ENCODE data around the gene RASSF1. TPM values are rescaled to one million over a fixed set of nuclear protein-coding genes. Genes with fewer than 3 reads are reported as not detected.
A peak's percentile ranks its signal among the peaks of the same experiment; 100 is the strongest.

The RASSF1 gene
- polyA plus RNA-seq, 2 of the 4 experiments (the other 2 are of a cell fraction): 14.4 to 15.4 TPM

- 93% methylated on average over 18 of the region's 31 CpGs for WGBS (ENCODE audit: missing lambda C conversion rate)
- DNase-seq (ENCODE audit: low read depth in 1 of 2, low spot score in 1 of 2) (no peak), FAIRE-seq (no peak), ATAC-seq (no peak)
- peak within 1 kb of the TSS; percentile 98 for H3K4me2 ChIP-seq
- no peaks in the 10 kb centered on the region for H3K9me3 ChIP-seq
- TF ChIP-seq HDAC2 (IDR thresholded peaks at IDR 0.05) (no peak), BHLHE40 (IDR thresholded peaks at IDR 0.05; ENCODE audit: low read depth, low read length) (no peak), TFCP2L1 (CRISPR knock-in tag; IDR thresholded peaks at IDR 0.05) (no peak), CHD4 (IDR thresholded peaks at IDR 0.05; ENCODE audit: borderline replicate concordance) (no peak), FOXS1 (CRISPR knock-in tag; IDR thresholded peaks at IDR 0.05) (no peak), POLR2A (IDR thresholded peaks at IDR 0.05; ENCODE audit: low read length) (no peak), HOXB5 (CRISPR knock-in tag; IDR thresholded peaks at IDR 0.05) (no peak), ATOH8 (CRISPR knock-in tag; IDR thresholded peaks at IDR 0.05; ENCODE audit: low read depth) (no peak), SREBF2 (IDR thresholded peaks at IDR 0.05) (no peak), ZSCAN20 (CRISPR knock-in tag; IDR thresholded peaks at IDR 0.05) (no peak), ELK1 (IDR thresholded peaks at IDR 0.05; ENCODE audit: low read depth, low read length) (no peak)
- H3K4me1 ChIP-seq: peaks cover 27% of the 10 kb centered on the region
- ChIA-PET CTCF (interaction anchor here (1.1 to 5.1 kb wide), 5 partner anchors 12 to 96 kb away, joined by 3 to 56 read pairs (median 12); partner anchors contain the start of genes HYAL3 and NAA80), POLR2A (no interaction called here)
- peak within 1 kb of the TSS; percentile 99 to 100 for H3K27ac ChIP-seq
- peak within 1 kb of the TSS; percentile 65 for H3K4me3 ChIP-seq
These were observed 18.1 kb downstream of the RASSF1 start, which contains the start of gene HYAL2 for GRCh38 chr3:50322386-50323091. TSS of gene HYAL2 (minus strand) at chr3:50322745. CDS start at chr3:50320489, 2,256 bp downstream.

GRCh38 chr3:50322115-50322385 lies 18.6 kb downstream of the RASSF1 start:
- peak overlapping the region; percentile 99 to 100; a peak in 5 of 6 replicates for H3K27ac ChIP-seq
- WGBS (ENCODE audit: missing lambda C conversion rate): 76% methylated on average over 7 of the region's 14 CpGs
- no peak for FAIRE-seq

More at GRCh38 chr3:50322115-50322385, 18.6 kb downstream of the RASSF1 start:
- ChIA-PET CTCF (interaction anchor here (1.0 to 5.1 kb wide), 6 partner anchors 13 to 33 kb away, joined by 3 to 56 read pairs (median 4); partner anchors contain the start of genes HYAL3 and NAA80), POLR2A (no interaction called here)
- peak overlapping the region; percentile 98 for H3K4me2 ChIP-seq
- TF ChIP-seq HEYL (CRISPR knock-in tag; IDR thresholded peaks at IDR 0.05) (no peak), HOXA7 (CRISPR knock-in tag; IDR thresholded peaks at IDR 0.05) (no peak), EHMT2 (IDR thresholded peaks at IDR 0.05; ENCODE audit: low read depth) (no peak), ZC3H11A (IDR thresholded peaks at IDR 0.05) (no peak), E2F6 (IDR thresholded peaks at IDR 0.05; ENCODE audit: borderline replicate concordance, low read depth) (no peak), KDM5A (IDR thresholded peaks at IDR 0.05) (no peak), RAD21 (conservative IDR thresholded peaks at IDR 0.05 in 1 of 2, IDR thresholded peaks at IDR 0.05 in 1 of 2) (no peak), EP300 (IDR thresholded peaks at IDR 0.05) (no peak), ZFP36 (IDR thresholded peaks at IDR 0.05; ENCODE audit: borderline replicate concordance, partially characterized antibody) (no peak), RFX5 (IDR thresholded peaks at IDR 0.05) (no peak), NFE2L2 (conservative IDR thresholded peaks at IDR 0.05; ENCODE audit: low read length) (no peak), KDM1A (IDR thresholded peaks at IDR 0.05; ENCODE audit: low read depth) (no peak), EHF (CRISPR knock-in tag; IDR thresholded peaks at IDR 0.05) (no peak), CHD2 (IDR thresholded peaks at IDR 0.05; ENCODE audit: low read length, partially characterized antibody) (no peak), HES2 (IDR thresholded peaks at IDR 0.05) (no peak), HOXB5 (CRISPR knock-in tag; IDR thresholded peaks at IDR 0.05) (no peak)
- ATAC-seq: no peak
- no peaks in the 10 kb centered on the region for H3K9me3 ChIP-seq
- peak overlapping the region; percentile 65 for H3K4me3 ChIP-seq
- peaks cover 30% of the 10 kb centered on the region for H3K4me1 ChIP-seq
- no peak for DNase-seq (ENCODE audit: low read depth in 1 of 2, low spot score in 1 of 2)
